HG02885 (cell line): ENCODE results near the gene PDE4D.

Experiments
- ATAC-seq: cut with Tn5 transposase; IDR thresholded peaks from one replicate; pipeline ENCODE4 v1.9.1; 2021; ENCODE audit warnings: mild to moderate bottlenecking; ENCODE audit not compliant: unreplicated experiment, poor library complexity

Gene PDE4D

GRCh38 chr5:59152701-59153245 lies 740.8 kb downstream of the PDE4D start:
- ATAC-seq: peak; percentile 56

- peak; percentile 41 for ATAC-seq
Observed at GRCh38 chr5:59151162-59151889, 742.2 kb downstream of the PDE4D start.

- no peak for ATAC-seq
Observed at GRCh38 chr5:59149827-59150226, 743.7 kb downstream of the PDE4D start.

GRCh38 chr5:59149271-59149670 lies 744.3 kb downstream of the PDE4D start:
- ATAC-seq: no peak

GRCh38 chr5:59146729-59147128 lies 746.8 kb downstream of the PDE4D start:
- ATAC-seq: no peak

- ATAC-seq: peak; percentile 98
Observed at GRCh38 chr5:59143926-59144333, 749.6 kb downstream of the PDE4D start.

- no peak for ATAC-seq
Observed at GRCh38 chr5:59142927-59143326, 750.6 kb downstream of the PDE4D start.

- no peak for ATAC-seq
Observed at GRCh38 chr5:59142138-59142537, 751.4 kb downstream of the PDE4D start.

GRCh38 chr5:59140133-59140532 lies 753.4 kb downstream of the PDE4D start:
- peak; percentile 3 for ATAC-seq

GRCh38 chr5:59139695-59140094 lies 753.8 kb downstream of the PDE4D start:
- peak; percentile 25 for ATAC-seq

- ATAC-seq: no peak
Observed at GRCh38 chr5:59138509-59138908, 755.0 kb downstream of the PDE4D start.

GRCh38 chr5:59137846-59138245 lies 755.7 kb downstream of the PDE4D start:
- no peak for ATAC-seq

- no peak for ATAC-seq
Observed at GRCh38 chr5:59136549-59136948, 757.0 kb downstream of the PDE4D start.

- ATAC-seq: no peak
Observed at GRCh38 chr5:59134471-59135163, 758.9 kb downstream of the PDE4D start.

GRCh38 chr5:59133764-59134261 lies 759.7 kb downstream of the PDE4D start:
- ATAC-seq: no peak

GRCh38 chr5:59132131-59132530 lies 761.4 kb downstream of the PDE4D start:
- ATAC-seq: no peak

GRCh38 chr5:59130431-59130830 lies 763.1 kb downstream of the PDE4D start:
- ATAC-seq: no peak

- no peak for ATAC-seq
Observed at GRCh38 chr5:59128646-59129290, 764.8 kb downstream of the PDE4D start.

- no peak for ATAC-seq
Observed at GRCh38 chr5:59126708-59127573, 766.6 kb downstream of the PDE4D start.
